ENCODE data around the gene UNK. TPM values are rescaled to one million over a fixed set of nuclear protein-coding genes. Genes with fewer than 3 reads are reported as not detected.

The UNK gene
- total and polyA plus RNA-seq, 2 of the 13 experiments (the other 11 are each of a cell fraction or from before 2014, with no cell fraction given): 31.6 to 33.0 TPM

- 0 out of 2 replicates have a peak, but pooled peaks have one; percentile 44 for TF ChIP-seq TFE3 (CRISPR knock-in tag; IDR thresholded peaks at IDR 0.05)
- TF ChIP-seq ISL2 (CRISPR knock-in tag; IDR thresholded peaks at IDR 0.05): peak; percentile 77; the same call in 1 of the 2 replicates
- TF ChIP-seq ZHX1 (CRISPR knock-in tag; IDR thresholded peaks at IDR 0.05; ENCODE audit: low read depth): peak; percentile 84; the same call in 1 of the 2 replicates
- peak; percentile 77; the same call in 1 of the 2 replicates for TF ChIP-seq HOXA3 (CRISPR knock-in tag; IDR thresholded peaks at IDR 0.05)
- no peak for TF ChIP-seq ZIK1 (CRISPR knock-in tag; IDR thresholded peaks at IDR 0.05; ENCODE audit: borderline replicate concordance, low read depth)
- peak; percentile 34; the same call in 1 of the 2 replicates for TF ChIP-seq NCOR1 (IDR thresholded peaks at IDR 0.05; ENCODE audit: borderline replicate concordance, low read length)
- TF ChIP-seq KDM5B (CRISPR knock-in tag; IDR thresholded peaks at IDR 0.05; ENCODE audit: borderline replicate concordance): peak; percentile 46; the same call in 1 of the 2 replicates
- peak; percentile 90; the same call in 1 of the 2 replicates for TF ChIP-seq MYPOP (CRISPR knock-in tag; IDR thresholded peaks at IDR 0.05)
- TF ChIP-seq ZNF34 (CRISPR knock-in tag; IDR thresholded peaks at IDR 0.05; ENCODE audit: borderline replicate concordance): peak; percentile 95; the same call in 1 of the 2 replicates
- peak; percentile 63 for TF ChIP-seq MTA1 (CRISPR knock-in tag; IDR thresholded peaks at IDR 0.05; ENCODE audit: borderline replicate concordance)
- TF ChIP-seq SMAD3 (CRISPR knock-in tag; IDR thresholded peaks at IDR 0.05): peak; percentile 97
- TF ChIP-seq ZFY (CRISPR knock-in tag; IDR thresholded peaks at IDR 0.05): peak; percentile 62
- TF ChIP-seq MAFF (IDR thresholded peaks at IDR 0.05; ENCODE audit: low read depth, low read length): 0 out of 2 replicates have a peak, but pooled peaks have one; percentile 1
- TF ChIP-seq NFRKB (IDR thresholded peaks at IDR 0.05): peak; percentile 34; the same call in 1 of the 2 replicates
- TF ChIP-seq ARNTL (CRISPR knock-in tag; IDR thresholded peaks at IDR 0.05): peak; percentile 62; the same call in 1 of the 2 replicates
- no peak for TF ChIP-seq ZNF776 (CRISPR knock-in tag; IDR thresholded peaks at IDR 0.05)
- TF ChIP-seq AGO1 (IDR thresholded peaks at IDR 0.05; ENCODE audit: low read depth, low read length, poor library complexity, severe bottlenecking): no peak
- TF ChIP-seq ELF4 (CRISPR knock-in tag; IDR thresholded peaks at IDR 0.05; ENCODE audit: borderline replicate concordance): no peak
- TF ChIP-seq SALL1 (CRISPR knock-in tag; IDR thresholded peaks at IDR 0.05): peak; percentile 89
- no peak for TF ChIP-seq DNMT1 (CRISPR knock-in tag; IDR thresholded peaks at IDR 0.05)
- peak; percentile 97 for TF ChIP-seq FOXA3 (CRISPR knock-in tag; IDR thresholded peaks at IDR 0.05)
- peak in 1 of 2 experiments; percentile 86; a peak in 2 of 4 replicates for TF ChIP-seq POLR2A (IDR thresholded peaks at IDR 0.05; ENCODE audit: insufficient read depth in 1 of 2, low read depth in 2 of 2, low read length in 2 of 2)
- peak; percentile 91 for TF ChIP-seq ZSCAN29 (CRISPR knock-in tag; conservative IDR thresholded peaks at IDR 0.05)
- TF ChIP-seq PHF8 (CRISPR knock-in tag; IDR thresholded peaks at IDR 0.05): peak; percentile 58
- TF ChIP-seq IKZF4 (CRISPR knock-in tag; IDR thresholded peaks at IDR 0.05; ENCODE audit: borderline replicate concordance, low read depth, not compliant biosample characterization): peak; percentile 27
- peak; percentile 14 for TF ChIP-seq CBX1 (IDR thresholded peaks at IDR 0.05; ENCODE audit: low read depth)
Measured at GRCh38 chr17:75869282-75870141, 84.9 kb downstream of the UNK start (continued).

Measured in HepG2 (cell line).